Skeletal muscle tissue (tissue), 4 donors: ENCODE data around the gene TTC12. TPM values are rescaled to one million over a fixed set of nuclear protein-coding genes. Genes with fewer than 3 reads are reported as not detected.

Experiments used
- H3K27ac ChIP-seq: one replicate; pipeline ENCODE4 v1.7.0; 2013; ENCODE audit warnings: mild to moderate bottlenecking, low read depth, low read length, inconsistent platforms
- H3K27me3 ChIP-seq, 3 donors: one replicate each; pipeline ENCODE4 v1.7.0; 2013; ENCODE audit warnings: low read length in 3 of 3; ENCODE audit not compliant: control insufficient read depth in 3 of 3, insufficient read depth in 3 of 3
- H3K36me3 ChIP-seq, 3 donors: one replicate each; pipeline ENCODE4 v1.7.0; 2013; ENCODE audit warnings: low read length in 3 of 3; ENCODE audit not compliant: control insufficient read depth in 3 of 3, insufficient read depth in 3 of 3
- H3K4me1 ChIP-seq, 3 donors: one replicate each; pipeline ENCODE4 v1.7.0; 2013; ENCODE audit warnings: low read length in 3 of 3, mild to moderate bottlenecking in 3 of 3; ENCODE audit not compliant: control insufficient read depth in 3 of 3, insufficient read depth in 3 of 3
- H3K4me3 ChIP-seq, 3 donors: one replicate each; pipeline ENCODE4 v1.7.0; 2013; ENCODE audit warnings: low read length in 3 of 3
- H3K9ac ChIP-seq, 3 donors: one replicate each; pipeline ENCODE4 v1.7.0; 2013; ENCODE audit warnings: low read length in 3 of 3, mild to moderate bottlenecking in 3 of 3, moderate library complexity in 2 of 3, low read depth in 1 of 3
- H3K9me3 ChIP-seq, 3 donors: one replicate each; pipeline ENCODE4 v1.7.0; 2013; ENCODE audit warnings: low read length in 3 of 3; ENCODE audit not compliant: control insufficient read depth in 3 of 3
- total RNA-seq: library from RNA; depleted of rRNA; stranded (reverse); fragments of >200 nt; gene quantifications from one replicate; pipeline ENCODE4 v1.2.3, GENCODE V29; 2014
- donor health status: Osteomylitis.

Gene TTC12
- total RNA-seq, 1 donor from 2014 or later: 10.4 TPM

GRCh38 chr11:113396690-113397089, 82.3 kb downstream of the TTC12 start:
- Histone ChIP-seq H3K4me3 (no peak overlapping the region), H3K36me3 (peaks cover 0 to 2% (median 0%) of the 10 kb centered on the region in 3 donors), H3K27ac (no peak overlapping the region), H3K9me3 (no peaks in the 10 kb centered on the region), H3K27me3 (no peaks in the 10 kb centered on the region), H3K4me1 (peaks cover 0 to 17% (median 14%) of the 10 kb centered on the region in 3 donors), H3K9ac (no peak overlapping the region)

- H3K9me3 ChIP-seq: no peaks in the 10 kb centered on the region
- no peak overlapping the region for H3K9ac ChIP-seq
- H3K4me3 ChIP-seq: no peak overlapping the region
- H3K27me3 ChIP-seq: no peaks in the 10 kb centered on the region
- no peak overlapping the region for H3K27ac ChIP-seq
- H3K36me3 ChIP-seq: peaks cover 0 to 2% (median 0%) of the 10 kb centered on the region in 3 donors
- peaks cover 0 to 21% (median 14%) of the 10 kb centered on the region in 3 donors for H3K4me1 ChIP-seq
Observed at GRCh38 chr11:113397212-113397611, 82.8 kb downstream of the TTC12 start.

DNA sequence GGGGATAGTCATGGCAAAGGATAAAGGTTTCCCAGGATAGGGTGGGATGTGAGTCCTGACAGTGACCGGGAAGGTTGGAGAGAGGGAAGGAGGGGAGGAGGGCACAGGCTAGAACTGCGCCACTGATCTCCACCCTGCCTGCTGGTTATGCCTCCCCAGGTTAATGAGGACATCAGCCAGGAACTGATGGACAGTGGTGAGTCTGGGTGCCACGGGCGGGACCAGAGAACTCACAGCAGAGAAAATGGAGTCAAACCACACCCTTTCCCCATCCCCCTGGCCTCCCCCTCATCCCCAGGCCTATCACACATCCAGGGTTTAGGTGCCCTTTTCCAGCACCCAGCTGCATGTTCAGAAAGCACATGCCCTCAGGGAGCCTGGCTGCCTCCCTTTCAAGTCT, 83.4 kb downstream of the TTC12 start:
- H3K27ac ChIP-seq: no peak overlapping the region
- peaks cover 0 to 21% (median 14%) of the 10 kb centered on the region in 3 donors for H3K4me1 ChIP-seq
- H3K9me3 ChIP-seq: no peaks in the 10 kb centered on the region
- no peaks in the 10 kb centered on the region for H3K27me3 ChIP-seq
- no peak overlapping the region for H3K9ac ChIP-seq
- H3K36me3 ChIP-seq: peaks cover 0 to 2% (median 0%) of the 10 kb centered on the region in 3 donors
- H3K4me3 ChIP-seq: no peak overlapping the region

DNA sequence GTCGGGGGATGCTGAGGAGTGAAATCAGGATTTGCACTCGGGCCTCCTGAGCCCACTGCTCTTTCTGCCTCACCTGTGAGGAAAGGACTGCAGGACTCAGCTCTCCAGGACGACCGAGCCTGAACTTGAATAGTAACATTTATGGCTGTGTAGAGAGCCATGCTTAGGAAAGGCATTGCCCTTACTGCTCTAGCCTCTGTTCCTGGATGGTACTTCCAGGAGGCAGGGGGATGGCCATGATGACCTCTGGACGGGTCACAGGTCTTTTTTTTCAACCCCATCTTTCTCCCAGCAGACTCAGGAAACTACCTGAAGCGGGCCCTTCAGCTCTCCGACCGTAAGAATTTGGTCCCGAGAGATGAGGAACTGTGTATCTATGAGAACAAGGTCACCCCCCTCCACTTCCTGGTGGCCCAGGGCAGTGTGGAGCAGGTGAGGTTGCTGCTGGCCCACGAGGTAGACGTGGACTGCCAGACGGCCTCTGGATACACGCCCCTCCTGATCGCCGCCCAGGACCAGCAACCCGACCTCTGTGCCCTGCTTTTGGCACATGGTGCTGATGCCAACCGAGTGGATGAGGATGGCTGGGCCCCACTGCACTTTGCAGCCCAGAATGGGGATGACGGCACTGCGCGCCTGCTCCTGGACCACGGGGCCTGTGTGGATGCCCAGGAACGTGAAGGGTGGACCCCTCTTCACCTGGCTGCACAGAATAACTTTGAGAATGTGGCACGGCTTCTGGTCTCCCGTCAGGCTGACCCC, 84.5 kb downstream of the TTC12 start:
- Histone ChIP-seq H3K27me3 (no peaks in the 10 kb centered on the region), H3K36me3 (peaks cover 0 to 2% (median 0%) of the 10 kb centered on the region in 3 donors), H3K27ac (no peak overlapping the region), H3K4me1 (peaks cover 0 to 21% (median 14%) of the 10 kb centered on the region in 3 donors), H3K9ac (no peak overlapping the region), H3K9me3 (no peaks in the 10 kb centered on the region), H3K4me3 (no peak overlapping the region)

- Histone ChIP-seq H3K27ac (no peak overlapping the region), H3K36me3 (peaks cover 0 to 2% (median 0%) of the 10 kb centered on the region in 3 donors), H3K4me1 (peaks cover 0 to 21% (median 14%) of the 10 kb centered on the region in 3 donors), H3K9ac (no peak overlapping the region), H3K9me3 (no peaks in the 10 kb centered on the region), H3K27me3 (no peaks in the 10 kb centered on the region), H3K4me3 (no peak overlapping the region)
Observed at GRCh38 chr11:113400631-113401230, 86.3 kb downstream of the TTC12 start.

DNA sequence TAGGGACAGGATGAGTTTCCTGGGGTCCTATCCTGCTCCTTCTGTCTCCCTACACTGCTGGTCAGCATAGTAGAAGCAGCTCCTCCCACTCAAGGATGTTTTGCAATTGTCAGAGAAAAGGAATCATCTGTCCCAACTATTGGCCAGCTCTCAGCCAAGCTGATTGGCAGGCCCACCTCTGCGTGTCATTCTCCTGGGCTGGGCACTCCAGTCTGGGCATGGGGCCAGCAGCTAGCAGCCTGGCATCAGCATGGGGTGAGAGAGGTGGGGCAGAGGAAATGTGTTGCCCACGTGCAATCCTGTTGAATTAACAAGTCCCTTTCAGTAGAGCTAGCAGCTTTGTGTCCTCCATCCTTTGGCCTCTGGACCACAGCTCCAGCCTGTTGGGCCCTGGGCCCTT, 87.3 kb downstream of the TTC12 start:
- H3K27ac ChIP-seq: no peak overlapping the region
- peaks cover 0 to 2% (median 0%) of the 10 kb centered on the region in 3 donors for H3K36me3 ChIP-seq
- no peaks in the 10 kb centered on the region for H3K9me3 ChIP-seq
- no peak overlapping the region for H3K9ac ChIP-seq
- peaks cover 0 to 17% (median 11%) of the 10 kb centered on the region in 3 donors for H3K4me1 ChIP-seq
- H3K4me3 ChIP-seq: no peak overlapping the region
- peaks cover 0 to 2% (median 0%) of the 10 kb centered on the region in 3 donors for H3K27me3 ChIP-seq

DNA sequence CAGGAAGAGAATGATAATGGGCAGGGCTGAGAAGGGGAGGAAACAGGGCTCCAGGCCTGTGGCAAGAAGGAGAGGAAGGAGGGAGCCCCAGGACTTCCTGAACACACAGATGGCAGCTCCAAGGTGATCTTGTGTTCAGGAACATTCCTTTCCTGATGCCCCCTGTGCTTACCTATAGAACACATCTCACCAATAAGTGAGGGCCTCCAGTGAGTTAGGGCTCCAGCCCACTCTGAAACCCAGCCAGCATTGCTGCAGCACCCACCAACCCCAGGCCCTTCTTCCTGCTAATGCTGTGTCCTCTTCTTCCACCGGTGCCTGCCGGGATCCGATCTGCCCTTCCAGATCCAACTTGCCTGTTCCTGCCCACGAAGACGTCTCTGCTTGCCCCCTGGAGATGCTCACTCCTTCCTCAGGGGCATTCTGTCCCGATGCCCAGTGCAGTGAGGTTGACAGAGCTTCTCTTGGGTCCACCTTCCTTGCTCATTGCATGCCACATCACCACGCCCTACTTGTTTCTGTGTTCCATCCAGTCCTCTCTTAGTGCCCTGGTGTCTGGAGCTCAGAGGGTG, 90.6 kb downstream of the TTC12 start:
- Histone ChIP-seq H3K4me3 (no peak overlapping the region), H3K9me3 (no peaks in the 10 kb centered on the region), H3K9ac (no peak overlapping the region), H3K27ac (no peak overlapping the region), H3K27me3 (peaks cover 0 to 13% (median 0%) of the 10 kb centered on the region in 3 donors), H3K4me1 (peaks cover 0 to 9% (median 6%) of the 10 kb centered on the region in 3 donors), H3K36me3 (no peaks in the 10 kb centered on the region)

DNA sequence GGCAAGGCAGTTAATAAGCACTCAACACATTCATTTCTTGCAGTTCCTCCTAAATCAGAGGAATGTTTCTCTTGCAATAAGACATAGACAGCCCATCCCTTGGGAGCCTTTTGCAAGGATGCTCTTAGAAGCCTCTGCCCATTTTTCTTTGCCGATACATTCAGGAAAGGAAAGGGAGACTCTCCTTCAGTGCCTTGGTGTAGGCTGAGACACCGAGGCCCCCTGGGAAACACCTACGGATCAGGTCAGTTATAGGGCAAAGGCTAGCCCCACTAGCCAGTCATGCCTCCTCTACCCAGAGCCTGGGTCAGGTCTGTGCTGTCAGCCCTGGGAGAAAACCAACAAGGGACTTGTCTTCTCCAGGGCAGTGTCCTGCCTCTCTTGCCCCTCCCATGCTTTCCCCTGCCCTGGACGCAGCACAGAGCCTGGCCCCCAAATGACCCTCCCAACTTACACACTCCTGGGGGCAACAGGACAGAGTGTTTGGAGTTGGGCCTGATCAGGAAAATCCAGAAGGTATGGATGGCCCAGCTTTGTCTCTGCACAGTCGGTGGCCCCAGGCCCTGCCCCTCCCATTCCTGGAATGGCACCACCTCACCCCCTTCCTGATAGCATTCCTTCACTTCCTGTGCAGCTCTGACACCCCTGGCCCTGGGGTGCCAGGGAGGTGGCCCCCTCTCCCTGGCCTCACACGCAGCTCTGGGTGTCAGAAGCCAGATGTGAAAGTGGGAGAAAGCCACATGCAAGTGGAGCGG, 91.5 kb downstream of the TTC12 start:
- H3K9ac ChIP-seq: no peak overlapping the region
- H3K27ac ChIP-seq: no peak overlapping the region
- H3K27me3 ChIP-seq: peaks cover 0 to 17% (median 0%) of the 10 kb centered on the region in 3 donors
- no peaks in the 10 kb centered on the region for H3K9me3 ChIP-seq
- no peaks in the 10 kb centered on the region for H3K36me3 ChIP-seq
- no peak overlapping the region for H3K4me3 ChIP-seq
- H3K4me1 ChIP-seq: peaks cover 0 to 9% (median 6%) of the 10 kb centered on the region in 3 donors

- Histone ChIP-seq H3K4me1 (peaks cover 0 to 1% (median 0%) of the 10 kb centered on the region in 3 donors), H3K4me3 (no peak overlapping the region), H3K9ac (no peak overlapping the region), H3K9me3 (no peaks in the 10 kb centered on the region), H3K36me3 (no peaks in the 10 kb centered on the region), H3K27ac (no peak overlapping the region), H3K27me3 (peaks cover 0 to 17% (median 0%) of the 10 kb centered on the region in 3 donors)
Observed at GRCh38 chr11:113407163-113407562, 92.8 kb downstream of the TTC12 start.
